GM12891 (cell line): ENCODE data around the gene USP43.
"Not testable (repeated sequence)": the region's sequence is repeated elsewhere in the genome, so short reads cannot be mapped to it uniquely, and the experiment has no call there.

Source experiments
- DNase-seq: peaks from one replicate; pipeline ENCODE4 v3.0.0; 2011; ENCODE audit warnings: low spot score; ENCODE audit not compliant: insufficient read length
- FAIRE-seq: peaks from 2 replicates; lab custom pipeline; 2011; peaks lifted over from hg19 to GRCh38; lab: Jason Lieb, UNC
- PAX5 ChIP-seq: IDR thresholded peaks from 2 replicates; pipeline ENCODE4 v1.6.1; 2011; ENCODE audit warnings: low read length, moderate library complexity, mild to moderate bottlenecking; ENCODE audit not compliant: insufficient read depth, severe bottlenecking
- POLR2A ChIP-seq: IDR thresholded peaks from 2 replicates; pipeline ENCODE4 v1.6.1; 2011; ENCODE audit warnings: low read depth, low read length, control low read depth
- POLR2AphosphoS5 ChIP-seq: IDR thresholded peaks from 2 replicates; pipeline ENCODE4 v1.6.1; 2011; ENCODE audit warnings: low read depth, low read length, control low read depth
- POU2F2 ChIP-seq: IDR thresholded peaks from 2 replicates; pipeline ENCODE4 v1.6.1; 2011; ENCODE audit warnings: low read depth, mild to moderate bottlenecking, control low read depth, low read length, moderate library complexity
- SPI1 ChIP-seq: IDR thresholded peaks from 2 replicates; pipeline ENCODE4 v1.6.1; 2011; ENCODE audit warnings: low read depth, low read length, control low read depth
- TAF1 ChIP-seq: IDR thresholded peaks from 2 replicates; pipeline ENCODE4 v1.6.1; 2011; ENCODE audit warnings: low read depth, low read length, control low read depth

Gene USP43

GRCh38 chr17:9628509-9628908, 16.8 kb upstream of the USP43 start:
- DNase-seq: no peak
- no peak for FAIRE-seq
- TF ChIP-seq POLR2A: no peak
- TF ChIP-seq POLR2AphosphoS5: no peak
- TF ChIP-seq TAF1: no peak
- TF ChIP-seq PAX5: no peak
- no peak for TF ChIP-seq SPI1
- TF ChIP-seq POU2F2: no peak

DNA sequence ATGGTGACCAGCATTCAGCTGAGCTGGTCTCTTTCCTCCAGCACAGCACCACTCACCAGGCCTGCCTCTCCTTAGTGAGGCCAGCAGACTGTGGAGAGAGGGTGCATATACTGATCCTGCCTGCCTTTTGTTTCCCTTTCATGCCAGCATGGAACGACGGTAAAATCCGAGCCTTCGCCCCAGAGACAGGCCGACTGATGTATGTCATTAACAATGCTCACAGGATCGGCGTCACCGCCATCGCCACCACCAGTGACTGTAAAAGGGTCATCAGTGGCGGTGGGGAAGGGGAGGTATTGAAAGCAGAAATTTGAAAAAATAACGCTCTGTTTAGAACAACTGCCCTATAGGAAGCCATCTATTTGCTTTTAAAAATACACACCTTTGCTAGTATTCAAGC, 12.6 kb upstream of the USP43 start:
- DNase-seq: no peak
- FAIRE-seq: no peak
- TF ChIP-seq PAX5 (no peak), POLR2AphosphoS5 (no peak), POU2F2 (no peak), POLR2A (no peak), TAF1 (no peak), SPI1 (no peak)

DNA sequence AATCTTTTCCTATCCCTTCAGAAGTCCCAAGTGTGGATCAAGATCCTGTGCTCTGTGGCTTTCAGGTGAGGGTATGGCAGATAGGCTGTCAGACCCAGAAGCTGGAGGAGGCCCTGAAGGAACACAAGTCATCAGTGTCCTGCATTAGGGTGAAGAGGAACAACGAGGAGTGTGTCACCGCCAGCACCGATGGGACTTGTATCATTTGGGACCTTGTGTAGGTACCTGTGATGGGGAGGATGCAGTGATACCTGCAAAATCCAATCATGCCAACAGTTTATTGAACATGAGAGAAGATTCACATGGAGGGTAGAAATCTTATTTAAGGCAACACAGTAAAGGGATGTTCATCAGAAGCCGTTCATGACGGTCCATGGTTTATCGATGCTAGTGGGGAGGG, 10.0 kb upstream of the USP43 start:
- DNase-seq (no peak), FAIRE-seq (no peak)
- TF ChIP-seq TAF1 (no peak), POLR2AphosphoS5 (no peak), POLR2A (no peak), PAX5 (no peak), SPI1 (no peak), POU2F2 (no peak)

GRCh38 chr17:9636501-9636900, 8.8 kb upstream of the USP43 start:
- no peak for FAIRE-seq
- TF ChIP-seq POU2F2: no peak
- no peak for TF ChIP-seq PAX5
- TF ChIP-seq POLR2AphosphoS5: no peak
- no peak for TF ChIP-seq SPI1
- no peak for TF ChIP-seq TAF1
- no peak for TF ChIP-seq POLR2A
- DNase-seq: no peak

DNA sequence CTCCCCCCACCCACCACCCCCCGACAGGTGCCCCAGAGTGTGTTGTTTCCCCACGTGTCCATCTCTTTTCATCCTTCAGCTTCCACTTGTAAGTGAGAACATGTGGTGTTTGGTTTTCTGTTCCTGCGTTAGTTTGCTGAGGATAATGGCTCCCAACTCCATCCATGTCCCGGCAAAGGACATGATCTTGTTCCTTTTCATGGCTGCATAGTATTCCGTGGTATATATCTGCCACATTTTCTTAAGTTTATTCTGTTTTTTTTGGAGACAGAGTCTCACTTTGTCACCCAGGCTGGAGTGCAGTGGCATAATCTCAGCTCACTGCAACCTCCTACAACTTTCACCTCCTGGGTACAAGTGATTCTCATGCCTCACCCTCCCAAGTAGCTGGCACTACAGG, 4.9 kb upstream of the USP43 start:
- not testable (repeated sequence) for FAIRE-seq, DNase-seq

DNA sequence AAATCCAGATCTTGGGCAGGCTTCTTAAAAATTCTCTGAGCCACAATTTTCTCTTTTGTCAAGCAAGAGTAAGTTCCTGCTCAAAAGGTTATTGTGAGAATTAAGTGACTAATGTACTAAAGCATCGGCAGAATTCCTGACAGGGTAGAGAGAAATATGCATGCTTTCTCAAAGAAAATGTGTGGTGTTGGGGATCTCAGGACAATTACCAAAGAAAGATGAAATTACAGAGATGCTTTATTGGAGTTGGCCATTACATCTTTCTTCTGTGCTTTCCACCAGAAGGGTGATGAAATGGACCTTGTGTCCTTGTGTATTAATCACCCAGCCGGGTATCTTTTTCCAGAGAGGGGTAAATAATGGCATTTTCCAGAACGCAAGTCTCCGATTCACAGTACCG, 1.7 kb upstream of the USP43 start:
- no peak for TF ChIP-seq PAX5
- TF ChIP-seq POLR2AphosphoS5: no peak
- no peak for TF ChIP-seq SPI1
- no peak for TF ChIP-seq POU2F2
- no peak for TF ChIP-seq POLR2A
- TF ChIP-seq TAF1: no peak
- no peak for FAIRE-seq
- DNase-seq: no peak

DNA sequence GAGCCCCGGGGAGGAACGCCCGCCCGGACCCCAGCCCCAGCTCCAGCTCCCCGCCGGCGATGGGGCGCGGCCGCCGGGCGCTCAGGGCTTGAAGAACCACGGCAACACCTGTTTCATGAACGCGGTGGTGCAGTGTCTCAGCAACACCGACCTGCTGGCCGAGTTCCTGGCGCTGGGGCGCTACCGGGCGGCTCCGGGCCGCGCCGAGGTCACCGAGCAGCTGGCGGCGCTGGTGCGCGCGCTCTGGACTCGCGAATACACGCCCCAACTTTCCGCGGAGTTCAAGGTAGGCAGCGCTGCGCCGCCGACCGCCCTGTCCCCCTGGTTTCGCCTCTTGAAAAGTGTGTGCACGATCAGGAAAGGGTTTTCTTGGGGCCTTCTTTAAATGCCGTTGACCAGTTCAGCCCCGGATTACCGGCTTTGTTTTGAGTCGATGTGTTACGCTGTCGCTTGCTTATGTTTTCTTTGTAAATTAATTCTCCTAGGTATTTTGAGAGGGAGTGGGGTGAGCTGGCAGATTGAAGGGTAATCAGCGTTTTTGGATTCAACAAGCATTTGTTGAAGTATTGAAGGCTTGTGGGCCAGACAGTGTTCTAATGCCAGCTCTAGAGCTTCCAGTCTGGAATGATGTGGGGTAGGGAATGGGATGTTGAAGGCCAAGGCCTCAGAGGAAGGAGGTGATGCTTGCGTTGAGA, 681 bp downstream of the USP43 start:
- no peak for TF ChIP-seq POU2F2
- TF ChIP-seq TAF1: no peak
- TF ChIP-seq SPI1: no peak
- DNase-seq: peak; percentile 42
- FAIRE-seq: no peak

DNA sequence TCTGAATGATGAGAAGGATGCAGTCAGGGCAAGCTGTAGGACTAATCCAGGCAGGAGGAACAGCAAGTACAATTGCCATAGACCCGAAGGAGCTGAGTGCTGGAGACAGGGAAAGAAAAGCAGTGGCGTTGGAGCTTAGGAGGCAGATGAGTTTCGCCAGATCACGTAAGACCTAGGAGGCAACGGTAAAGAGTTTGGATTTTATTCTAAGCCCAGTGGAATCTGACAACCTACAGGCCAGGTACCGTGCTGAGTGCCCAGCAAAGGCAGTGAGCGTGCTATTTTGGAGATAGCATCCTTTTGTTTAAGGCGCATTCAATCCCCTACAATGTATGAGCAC, 1.2 kb downstream of the USP43 start:
- no peak for TF ChIP-seq SPI1
- TF ChIP-seq POLR2AphosphoS5: no peak
- TF ChIP-seq POU2F2: no peak
- no peak for TF ChIP-seq PAX5
- TF ChIP-seq TAF1: no peak
- TF ChIP-seq POLR2A: no peak
- FAIRE-seq (no peak), DNase-seq (no peak)

GRCh38 chr17:9647014-9647413, 1.7 kb downstream of the USP43 start:
- no peak for DNase-seq
- TF ChIP-seq POLR2AphosphoS5 (no peak), TAF1 (no peak), PAX5 (no peak), SPI1 (no peak), POLR2A (no peak), POU2F2 (no peak)
- no peak for FAIRE-seq

DNA sequence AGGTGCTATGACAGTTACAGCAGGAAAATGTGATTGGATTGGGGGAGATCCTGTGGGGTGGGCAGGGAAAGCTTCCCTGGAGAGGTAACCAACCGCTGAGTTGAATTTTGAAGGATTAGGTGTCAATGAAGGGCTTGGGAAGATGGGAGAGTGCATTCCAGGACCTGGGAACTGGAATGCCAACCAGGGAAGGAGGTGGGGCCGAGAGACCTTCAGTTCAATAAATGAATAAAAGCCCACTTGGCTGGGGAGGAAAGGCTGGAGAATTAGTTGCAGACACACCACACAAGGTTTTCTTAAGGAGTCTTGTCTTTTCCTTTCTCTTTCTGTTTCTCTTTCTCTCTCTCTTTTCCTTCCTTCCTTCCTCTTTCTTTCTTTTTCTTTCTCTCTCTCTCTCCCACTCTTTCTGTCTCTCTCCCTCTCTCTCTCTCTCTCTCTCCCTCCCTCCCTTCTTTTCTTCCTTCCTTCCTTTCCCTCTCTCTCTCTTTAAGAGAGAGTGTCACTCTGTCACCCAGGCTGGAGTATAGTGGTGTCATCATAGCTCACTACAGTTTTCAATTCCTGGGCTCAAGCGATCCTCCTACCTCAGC, 3.3 kb downstream of the USP43 start:
- TF ChIP-seq TAF1 (no peak), POU2F2 (no peak), POLR2AphosphoS5 (no peak), PAX5 (no peak), SPI1 (no peak), POLR2A (no peak)
- FAIRE-seq: no peak
- no peak for DNase-seq
